Glomerular visceral epithelial cell (primary cell): Measurements from ENCODE around the gene LMO7.
"Not testable (repeated sequence)": the region's sequence is repeated elsewhere in the genome, so short reads cannot be mapped to it uniquely, and the experiment has no call there.

Experiments
- DNase-seq: peaks from one replicate; pipeline ENCODE4 v3.0.0-alpha.2; 2016; ENCODE audit errors: extremely low spot score

The LMO7 gene

DNA sequence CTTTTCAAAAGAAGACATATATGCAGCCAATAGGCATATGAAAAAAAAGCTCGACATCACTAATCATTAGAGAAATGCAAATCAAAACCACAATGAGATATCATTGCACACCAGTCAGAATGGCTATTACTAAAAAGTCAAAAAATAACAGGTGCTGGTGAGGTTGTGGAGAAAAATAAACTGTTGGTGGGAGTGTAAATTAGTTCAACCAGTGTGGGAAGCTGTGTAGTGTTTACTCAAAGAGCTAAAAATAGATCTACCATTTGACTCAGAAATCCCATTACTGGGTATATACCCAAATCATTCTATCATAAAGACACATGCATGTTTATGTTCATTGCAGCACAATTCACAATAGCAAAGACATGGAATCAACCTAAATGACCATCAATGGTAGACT is 106.9 kb downstream of the LMO7 start:
- DNase-seq = not testable (repeated sequence)

DNA sequence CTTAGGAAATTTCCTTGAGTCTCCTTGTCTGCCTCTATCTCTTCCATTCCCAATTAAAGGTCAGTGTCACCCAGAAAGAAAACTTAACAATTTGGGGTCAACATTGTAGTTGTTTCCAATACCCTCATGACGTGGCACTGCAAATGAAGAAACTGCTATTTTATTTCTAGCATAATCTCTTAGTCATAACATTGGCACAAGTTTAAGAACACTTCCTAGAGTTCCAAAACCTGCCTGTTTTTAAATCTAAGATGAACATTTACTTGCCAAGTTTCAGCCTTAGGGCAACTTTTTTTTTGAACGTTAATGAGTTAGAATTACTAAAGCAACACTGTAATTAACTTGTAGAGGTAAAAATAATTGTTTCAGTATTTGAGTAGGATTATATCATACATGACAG is 108.0 kb downstream of the LMO7 start:
- DNase-seq = no peak

DNA sequence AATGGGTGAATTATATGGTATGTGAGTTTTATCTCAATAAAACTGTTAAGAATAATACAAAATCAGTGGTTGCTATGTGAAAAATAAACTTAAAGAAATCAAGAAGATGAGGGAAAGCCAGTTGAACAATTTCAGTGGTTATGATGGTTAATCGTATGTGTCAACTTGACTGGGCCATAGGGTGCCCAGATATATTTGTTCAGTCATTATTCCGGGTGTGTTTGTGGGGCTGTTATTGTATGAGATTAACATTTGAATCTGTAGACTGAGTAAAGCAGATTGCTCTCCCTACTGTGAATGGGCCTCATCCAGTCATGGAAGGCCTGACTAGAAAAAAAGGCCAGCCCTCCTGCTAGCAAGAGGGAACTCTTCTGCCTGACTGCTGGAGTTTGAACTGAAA is 109.3 kb downstream of the LMO7 start:
- no peak for DNase-seq

DNA sequence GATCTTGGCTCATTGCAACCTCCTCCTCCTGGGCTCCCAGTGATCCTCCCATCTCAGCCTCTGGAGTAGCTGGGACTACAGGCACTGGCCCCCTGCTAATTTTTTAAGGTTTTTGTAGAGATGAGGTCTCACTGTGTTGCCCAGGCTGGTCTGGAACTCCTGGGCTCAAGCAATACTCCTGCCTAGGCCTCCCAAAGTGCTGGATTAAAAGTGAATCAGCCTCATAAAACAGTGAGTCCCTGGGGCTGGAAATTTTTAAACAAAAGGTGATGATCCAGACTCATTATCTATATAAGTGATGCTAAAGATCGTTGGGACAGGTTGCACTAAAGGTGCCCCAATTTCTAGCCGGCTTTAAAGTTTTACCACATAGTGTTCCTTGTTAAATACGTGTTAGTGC is 112.7 kb downstream of the LMO7 start:
- no peak for DNase-seq

DNA sequence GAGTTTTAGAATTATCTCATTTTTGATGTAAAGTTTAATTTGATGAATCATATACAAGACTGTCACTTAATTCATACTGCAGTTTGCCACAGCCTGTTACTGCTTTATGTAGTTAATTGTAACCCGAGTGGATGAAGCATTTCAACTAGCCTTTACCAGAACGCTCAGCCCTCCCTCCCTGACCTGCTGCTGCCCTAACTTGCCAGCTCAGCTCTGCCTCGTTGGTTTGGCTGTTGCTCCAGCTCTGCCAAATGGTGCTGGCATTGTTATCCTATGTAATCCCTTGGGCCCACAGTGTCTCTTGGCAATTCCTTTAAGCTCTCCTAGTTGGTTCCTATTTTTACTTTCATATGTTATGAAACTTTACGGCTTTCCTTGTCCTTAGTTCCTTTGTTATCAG is 113.3 kb downstream of the LMO7 start:
- DNase-seq = peak; percentile 33

DNA sequence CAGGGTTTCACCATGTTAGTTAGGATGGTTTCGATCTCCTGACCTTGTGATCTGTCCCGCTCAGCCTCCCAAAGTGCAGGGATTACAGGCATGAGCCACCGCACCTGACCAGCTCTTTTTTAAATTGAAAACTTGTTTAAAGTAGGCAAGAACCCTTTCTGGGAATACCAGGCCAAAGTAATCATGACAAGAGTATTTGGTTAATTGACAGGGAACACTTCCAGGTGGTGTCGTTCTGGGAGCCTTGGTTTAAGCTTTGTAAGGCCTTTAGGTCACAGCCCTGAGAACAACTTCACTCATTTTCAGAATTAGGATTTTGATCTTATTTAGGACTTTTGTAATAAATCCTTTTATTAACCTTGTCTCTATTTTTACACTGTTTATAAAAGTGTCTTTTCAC is 115.2 kb downstream of the LMO7 start:
- DNase-seq = no peak

DNA sequence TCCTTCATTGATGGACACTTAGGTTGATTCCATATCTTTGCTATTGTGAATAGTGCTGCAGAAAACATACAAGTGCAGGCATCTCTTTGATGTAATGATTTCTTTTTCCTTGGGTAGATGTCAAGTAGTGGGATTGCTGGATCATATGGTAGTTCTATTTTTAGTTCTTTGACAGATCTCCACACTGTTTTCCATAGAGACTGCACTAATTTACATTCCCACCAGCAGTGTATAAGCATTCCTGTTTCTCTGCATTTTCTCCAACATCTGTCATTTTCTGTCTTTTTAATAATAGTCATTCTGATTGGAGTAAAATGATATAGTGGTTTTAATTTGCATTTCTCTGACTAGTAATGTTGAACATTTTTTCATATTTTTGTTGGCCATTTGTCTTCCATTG is 116.7 kb downstream of the LMO7 start:
- DNase-seq = no peak

DNA sequence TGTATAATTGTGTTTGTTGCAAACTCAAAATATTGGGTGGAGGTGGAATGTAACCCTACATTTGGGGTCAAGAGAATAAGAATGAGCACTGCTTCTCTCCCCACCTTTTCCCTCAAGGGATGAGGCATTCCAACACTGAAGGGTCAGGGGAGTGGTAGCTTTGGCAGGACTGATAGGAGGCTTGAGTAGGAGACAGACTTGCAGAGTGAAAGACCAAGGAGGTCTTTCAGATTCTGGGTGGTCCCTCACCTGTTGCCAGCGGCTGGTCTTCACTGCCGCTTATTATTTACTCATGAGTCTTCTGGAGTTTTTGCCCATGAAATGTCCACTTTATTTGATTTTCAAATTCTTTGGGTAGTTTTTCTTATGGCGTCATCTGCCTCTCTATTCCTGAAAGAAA is 118.8 kb downstream of the LMO7 start:
- no peak for DNase-seq

DNA sequence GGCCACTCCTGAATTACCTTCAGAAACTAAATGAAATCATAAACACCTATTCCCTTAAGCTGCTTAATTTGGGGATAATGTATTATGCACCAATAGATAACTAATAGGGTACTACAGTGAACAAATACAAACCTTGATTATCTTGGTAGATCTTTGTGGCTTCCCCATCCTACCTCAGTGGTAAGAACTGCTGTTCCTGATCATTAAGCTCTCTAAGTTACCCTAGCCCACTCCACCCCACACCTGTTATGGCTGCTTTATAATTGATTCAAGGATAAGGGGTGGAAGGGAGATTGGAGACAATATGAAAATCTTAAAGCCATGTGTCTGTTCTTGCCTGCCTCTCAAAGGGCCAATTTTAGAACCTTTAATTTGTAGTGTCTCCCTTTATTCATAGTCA is 121.2 kb downstream of the LMO7 start:
- DNase-seq = no peak

DNA sequence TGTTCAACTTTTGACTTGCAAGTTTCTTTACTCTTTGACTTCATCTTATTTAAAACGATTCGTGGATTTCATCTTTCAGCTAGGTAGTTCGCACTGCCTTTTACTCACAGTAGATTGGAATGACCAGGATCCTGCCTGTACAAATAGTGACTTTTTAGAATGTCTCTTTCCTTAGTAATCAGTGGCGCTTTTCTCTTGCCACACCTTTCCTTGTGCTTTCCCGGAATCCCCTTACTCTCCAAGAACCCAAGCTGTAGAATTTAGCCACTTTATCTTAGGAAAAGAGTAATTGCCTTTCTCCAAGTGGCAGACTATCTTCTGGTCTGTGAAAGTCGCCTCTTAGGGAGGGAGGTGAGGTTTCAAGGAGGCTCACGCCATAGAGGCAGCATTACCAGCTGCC is 123.4 kb downstream of the LMO7 start:
- no peak for DNase-seq

DNA sequence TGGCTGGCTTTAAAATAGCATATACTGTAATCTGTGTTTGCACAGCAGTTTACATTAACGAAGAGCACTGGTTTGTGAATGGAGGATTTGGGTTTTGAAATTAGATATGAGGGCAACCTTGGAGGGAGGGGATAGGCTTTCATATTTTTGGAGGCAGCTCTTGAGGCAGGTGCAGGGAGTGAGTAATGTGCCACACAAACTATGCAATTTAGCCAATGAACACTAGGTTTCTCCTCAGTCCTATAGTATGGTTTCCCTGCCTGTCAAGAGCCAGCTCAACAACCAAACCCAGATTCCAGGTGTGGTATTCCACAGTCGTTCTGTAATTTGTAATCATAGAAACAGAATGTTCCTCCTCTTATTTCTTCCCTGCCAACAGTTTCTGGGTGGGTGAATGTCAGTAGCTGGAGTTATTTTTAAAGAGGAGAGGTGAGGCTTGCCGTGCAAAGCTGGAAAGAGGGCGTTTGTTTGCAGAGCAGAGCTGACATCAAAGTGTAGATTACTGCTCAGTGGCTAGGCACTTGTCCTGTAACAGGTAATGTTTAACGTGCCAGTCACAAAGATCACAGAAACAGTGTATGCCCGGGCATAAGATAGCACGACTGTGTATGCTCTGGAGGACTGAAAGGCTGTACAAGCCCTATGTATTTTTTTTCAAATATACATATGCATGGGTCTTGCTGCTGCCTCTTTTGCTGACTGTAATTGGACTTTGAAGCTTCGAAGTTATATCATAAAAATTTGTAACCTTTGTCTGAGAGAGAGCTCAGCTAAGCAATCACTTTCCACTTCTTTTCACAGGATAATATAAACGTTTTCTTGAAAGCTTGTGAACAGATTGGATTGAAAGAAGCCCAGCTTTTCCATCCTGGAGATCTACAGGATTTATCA is 124.2 kb downstream of the LMO7 start:
- peak; percentile 37 for DNase-seq

DNA sequence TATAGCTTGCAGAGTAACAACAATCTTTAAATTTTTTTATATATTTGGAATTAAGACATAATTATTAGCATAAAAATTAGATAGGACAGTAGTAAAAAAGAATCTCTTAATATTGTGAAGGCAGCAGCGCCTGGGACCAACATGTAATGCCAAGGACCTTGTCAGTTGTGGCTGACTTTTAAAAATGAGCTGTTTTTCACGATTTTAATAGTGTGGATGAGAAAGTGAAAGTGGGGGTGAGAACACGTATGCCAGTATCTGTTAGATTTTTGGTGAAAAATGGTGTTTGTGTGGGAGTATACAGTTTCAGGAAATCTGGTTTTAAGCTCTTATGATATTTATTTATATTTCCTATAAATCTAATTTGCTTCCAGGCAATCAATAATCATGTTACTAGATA is 125.2 kb downstream of the LMO7 start:
- DNase-seq = peak; percentile 16

DNA sequence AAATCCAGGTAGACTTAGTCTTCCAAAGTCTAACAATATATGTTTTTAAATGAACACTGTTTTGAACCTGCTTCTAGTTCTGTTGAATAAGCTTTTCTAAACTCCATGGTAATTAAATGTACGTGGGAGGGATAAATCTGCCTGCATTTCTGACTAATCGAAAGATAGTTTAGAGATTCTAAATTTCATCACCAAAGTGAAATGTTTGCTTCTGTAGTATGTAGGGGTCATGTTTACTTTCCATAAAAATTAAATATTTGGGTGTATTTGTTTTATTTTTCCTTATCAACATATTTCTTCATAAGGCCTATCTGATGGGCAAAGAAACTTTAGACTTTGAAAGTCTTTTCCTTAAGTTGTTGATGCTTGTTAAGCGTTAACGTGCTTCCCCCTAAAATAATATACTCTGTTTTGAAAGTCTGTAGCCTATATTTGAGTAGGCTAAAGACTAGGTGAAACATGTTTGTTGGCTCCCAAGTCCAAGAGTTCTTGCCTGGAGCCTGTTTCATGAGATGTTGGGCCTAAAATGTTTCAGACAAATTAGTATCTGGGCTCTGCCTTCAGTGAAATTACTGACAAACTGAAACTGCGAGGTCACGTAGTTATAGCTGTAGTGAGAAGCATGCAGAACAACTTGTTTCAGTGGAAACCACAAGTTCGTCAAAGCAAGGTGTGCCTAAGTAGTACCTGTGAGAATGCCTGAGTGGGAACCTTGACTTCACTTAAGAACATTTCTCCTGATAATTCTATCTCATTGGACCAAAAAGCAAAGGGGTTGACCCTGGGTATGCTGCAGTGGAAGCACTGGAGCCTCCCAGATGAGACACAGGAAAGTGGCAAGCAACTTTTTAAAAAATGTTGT is 126.2 kb downstream of the LMO7 start:
- peak; percentile 11 for DNase-seq

DNA sequence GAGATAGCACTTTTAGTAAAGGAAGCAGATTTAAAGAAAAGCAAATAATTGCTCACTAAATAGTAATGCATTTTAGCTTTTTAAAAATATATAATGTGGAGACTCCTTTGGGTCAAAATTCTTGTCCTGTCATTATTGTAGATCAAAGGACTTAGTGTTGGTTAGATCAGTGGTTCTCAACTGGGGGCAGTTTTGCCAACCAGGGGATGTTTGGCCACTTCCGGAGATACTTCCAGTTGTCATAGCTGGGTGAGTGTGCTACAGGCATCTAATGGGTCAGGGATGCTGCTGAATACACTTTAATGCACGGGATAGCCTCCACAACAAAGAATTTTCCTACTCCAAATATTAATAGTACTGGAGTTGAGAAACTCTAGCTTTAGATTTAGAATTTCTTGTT is 126.8 kb downstream of the LMO7 start:
- no peak for DNase-seq

DNA sequence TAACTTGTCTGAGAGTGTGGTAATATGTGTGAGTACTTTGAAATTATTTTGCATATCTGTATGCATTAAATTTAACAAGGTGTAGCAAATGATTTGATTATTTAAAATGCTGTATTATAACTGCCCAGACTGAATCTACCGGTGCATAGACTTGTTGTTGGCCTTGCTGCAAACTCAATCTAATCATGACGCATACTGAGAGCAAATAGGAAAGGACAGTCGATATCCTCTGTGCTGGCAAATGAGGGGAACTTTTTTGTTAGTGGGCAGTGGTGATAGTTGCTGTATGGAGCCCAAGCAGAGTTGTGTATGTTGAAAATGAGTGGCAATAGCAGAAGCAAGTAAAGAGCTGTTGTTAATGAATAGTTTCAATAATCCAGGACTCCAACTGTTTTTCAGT is 127.4 kb downstream of the LMO7 start:
- no peak for DNase-seq

DNA sequence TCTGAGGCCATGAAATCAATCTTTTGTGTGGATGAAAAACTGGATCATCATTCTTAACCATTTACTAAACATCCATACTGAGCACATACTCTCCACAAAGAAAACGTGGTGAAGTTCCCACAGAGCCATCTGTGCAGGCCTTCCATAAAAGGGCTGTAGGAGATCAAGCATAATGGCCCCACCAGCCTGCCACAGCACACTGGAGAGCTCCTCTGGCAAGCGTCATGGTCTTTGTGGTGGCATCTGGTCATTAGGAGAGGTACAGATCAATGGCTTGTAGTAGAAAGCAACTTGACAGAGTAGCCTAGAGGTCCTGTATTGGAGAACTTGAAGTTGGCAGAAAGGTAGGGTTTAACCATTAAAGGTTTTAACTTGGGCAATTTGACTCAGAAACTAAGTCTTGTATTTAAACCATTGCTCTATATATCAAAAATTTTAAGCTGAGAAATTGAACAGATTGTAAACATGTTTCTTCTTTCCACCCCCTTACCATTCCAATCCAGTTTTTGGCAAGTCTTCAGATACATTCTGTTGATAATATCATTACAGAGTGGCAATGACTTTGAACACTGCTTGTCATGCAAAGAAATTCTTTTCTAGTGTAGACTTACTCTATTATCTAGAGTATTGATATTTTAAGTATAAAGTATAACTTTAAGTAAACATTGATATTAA is 128.3 kb downstream of the LMO7 start:
- DNase-seq = no peak

DNA sequence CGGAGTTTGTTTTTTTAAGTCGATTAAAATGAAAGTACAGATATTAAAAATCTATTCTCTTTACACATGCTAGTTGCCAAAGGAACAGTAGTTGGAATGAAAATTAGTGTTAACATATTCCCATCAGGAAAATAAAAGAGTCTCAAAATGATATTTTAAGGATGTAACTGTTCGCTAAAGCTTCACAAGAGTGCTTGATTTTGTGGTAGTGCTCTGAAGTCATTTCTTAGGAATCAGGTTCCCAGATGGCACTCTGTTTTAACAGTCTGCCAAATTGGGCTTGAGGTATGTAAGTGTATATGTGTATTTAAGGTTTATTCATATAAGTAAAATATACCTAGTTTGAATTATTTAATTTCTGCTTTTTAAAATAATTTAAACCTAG is 128.8 kb downstream of the LMO7 start:
- DNase-seq = no peak

DNA sequence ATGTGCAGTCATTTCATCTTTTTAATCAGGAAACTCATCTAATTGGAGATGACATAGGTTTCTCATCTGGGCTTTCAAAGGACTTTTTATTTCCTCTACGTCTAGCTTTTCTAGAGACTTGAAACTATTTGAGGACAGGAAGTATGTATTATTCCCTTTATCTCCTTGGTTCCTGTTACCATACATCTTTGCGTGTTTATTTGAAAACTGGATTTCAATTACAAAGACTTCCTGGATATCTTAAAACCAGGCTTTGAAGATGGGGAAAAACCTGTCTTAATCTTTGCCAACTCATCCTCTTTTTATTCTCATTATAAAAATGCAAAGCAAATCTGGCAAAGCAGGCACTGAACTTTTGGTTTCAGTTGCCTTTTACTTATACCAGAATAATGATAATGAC is 130.5 kb downstream of the LMO7 start:
- DNase-seq = no peak

DNA sequence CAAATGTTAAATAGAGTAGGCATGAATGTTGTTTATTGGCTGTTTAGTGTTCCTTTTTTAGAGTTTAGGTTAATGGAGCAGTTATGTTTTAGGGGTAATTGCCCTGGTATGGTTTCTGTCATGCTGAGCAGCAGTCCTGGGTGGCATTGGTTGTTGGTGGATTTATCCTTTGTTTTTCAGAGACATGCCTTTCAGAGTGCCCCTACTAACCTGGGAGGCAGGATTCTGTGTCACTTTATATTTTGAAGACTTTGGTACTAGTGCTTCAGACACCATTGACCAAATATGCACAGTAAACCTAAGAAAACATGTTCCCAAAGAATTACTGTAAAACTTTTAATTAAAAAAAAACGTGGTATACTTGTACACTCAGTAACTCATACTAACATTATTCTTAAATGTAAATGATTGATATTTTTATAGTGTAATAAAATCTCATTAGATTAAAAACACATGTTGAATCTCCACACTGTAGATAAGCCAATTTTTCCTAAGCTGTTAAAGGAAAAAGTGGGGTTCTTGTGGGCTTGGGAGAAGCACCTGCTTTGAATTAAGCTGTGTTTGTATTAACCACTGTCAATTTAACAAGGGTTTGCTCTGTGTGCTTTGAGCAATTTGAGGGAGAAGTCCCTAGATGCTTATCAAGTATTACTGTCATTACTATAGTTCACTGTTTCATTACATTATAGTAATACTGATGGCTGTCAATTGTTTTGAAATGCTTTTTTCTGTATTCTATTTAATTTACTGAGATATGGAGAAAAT is 133.2 kb downstream of the LMO7 start:
- DNase-seq = no peak

DNA sequence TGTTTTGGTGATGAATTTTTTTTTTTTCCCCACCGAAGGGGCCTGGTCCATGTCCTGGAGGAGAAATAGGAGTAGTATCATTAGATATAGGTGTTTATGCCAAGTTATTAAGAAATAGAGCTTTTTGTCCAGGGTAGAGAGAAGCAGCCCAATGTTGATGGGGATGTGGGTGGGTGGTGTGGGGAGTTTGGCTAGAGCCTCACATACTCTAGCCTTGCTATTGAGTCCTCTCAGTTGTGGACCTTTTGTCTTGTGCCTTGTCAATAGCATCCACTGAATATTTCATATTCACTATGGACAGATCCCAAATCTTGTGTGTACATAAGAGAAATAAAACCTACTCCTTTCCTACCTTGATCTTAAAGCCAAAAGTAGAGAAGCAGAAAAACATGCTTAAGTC is 134.0 kb downstream of the LMO7 start:
- no peak for DNase-seq

DNA sequence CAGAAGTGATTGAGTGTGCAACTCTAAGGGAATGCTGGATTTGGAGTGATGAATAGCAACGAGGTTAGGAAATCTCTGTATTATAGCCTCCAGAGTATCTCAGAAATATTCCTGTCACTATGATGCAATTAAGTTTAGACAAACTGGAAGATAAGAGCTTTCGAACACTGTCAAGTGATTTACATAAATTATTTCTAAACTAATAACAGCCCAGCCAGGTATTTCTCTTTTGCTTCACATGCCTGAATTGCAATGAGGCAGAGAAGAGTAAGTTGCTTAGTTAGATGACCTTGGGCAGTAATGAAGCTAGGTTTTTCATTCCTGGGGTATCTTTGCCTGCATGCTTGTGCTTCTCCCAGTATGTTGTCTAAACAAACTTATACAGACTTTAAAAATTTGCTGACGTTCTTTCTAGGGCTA is 134.5 kb downstream of the LMO7 start:
- no peak for DNase-seq

DNA sequence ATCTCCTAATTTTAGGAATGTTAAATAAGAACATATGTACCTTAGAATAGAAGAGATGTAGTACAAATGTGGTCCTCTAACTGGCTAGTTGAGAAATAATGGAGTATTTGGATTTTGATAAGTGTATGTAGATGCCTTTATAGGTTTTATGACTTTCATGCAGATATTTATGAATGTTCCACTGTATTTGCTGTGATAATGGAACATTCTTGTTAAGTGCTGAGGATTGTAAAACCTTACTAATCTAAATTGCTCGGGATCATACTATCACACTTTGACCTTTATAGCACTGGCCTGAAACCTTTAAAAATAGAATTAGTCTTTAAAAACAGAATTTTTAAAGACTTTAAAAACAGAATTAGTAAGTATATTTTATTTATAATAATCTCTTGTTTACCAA is 135.1 kb downstream of the LMO7 start:
- DNase-seq = no peak
